Adrenal gland (tissue), 12 donors: ENCODE measurements around the gene FAM149B1. TPM values are rescaled to one million over a fixed set of nuclear protein-coding genes. Genes with fewer than 3 reads are reported as not detected.
"Not testable (repeated sequence)": the region's sequence is repeated elsewhere in the genome, so short reads cannot be mapped to it uniquely, and the experiment has no call there.

ENCODE experiments used
- DNase-seq, 7 donors: peaks; one replicate each; pipeline ENCODE4 v3.0.0-alpha.2; 2019 to 2020
- H3K27ac ChIP-seq, 5 donors: fragments of 200-600 bp; sonication (generic) in 4 of 5; 1 replicate in 3 of 5; 2 replicates in 2 of 5; pipeline versions ENCODE4 v1.5.1 to v1.8.0; 2016 to 2020; ENCODE audit warnings: mild to moderate bottlenecking in 1 of 5
- H3K27me3 ChIP-seq: fragments of 200-600 bp; 2 replicates; pipeline ENCODE4 v1.8.0; 2021
- H3K36me3 ChIP-seq, 2 donors: fragments of 200-600 bp; replicated peaks in 1 of 2; 1 replicate in 1 of 2; 2 replicates in 1 of 2; pipeline versions ENCODE4 v1.5.1 to v1.8.0; 2018 to 2022
- H3K4me1 ChIP-seq, 2 donors: fragments of 200-600 bp; replicated peaks in 1 of 2; 1 replicate in 1 of 2; 2 replicates in 1 of 2; pipeline versions ENCODE4 v1.5.1 to v1.8.0; 2018 to 2021
- H3K4me3 ChIP-seq, 4 donors: fragments of 200-600 bp; sonication (generic) in 3 of 4; one replicate each; pipeline ENCODE4 v1.5.1; 2016 to 2018
- H3K9me3 ChIP-seq, 3 donors: fragments of 200-600 bp; sonication (generic) in 1 of 3; replicated peaks in 1 of 3; 1 replicate in 2 of 3; 2 replicates in 1 of 3; pipeline versions ENCODE4 v1.5.1 to v1.8.0; 2016 to 2021
- CTCF ChIP-seq, 6 experiments: fragments of 450-650 bp in 4 of 6; fragments of 200-600 bp in 2 of 6; sonication (generic) in 1 of 6; IDR thresholded peaks; 1 replicate in 5 of 6; 2 replicates in 1 of 6; pipeline versions ENCODE4 v1.5.1 to v1.8.0; 2016 to 2021; ENCODE audit warnings: antibody characterized with exemption in 6 of 6, mild to moderate bottlenecking in 2 of 6, moderate library complexity in 1 of 6
- POLR2A ChIP-seq, 2 donors: fragments of 450-650 bp; IDR thresholded peaks; one replicate each; pipeline ENCODE4 v1.6.1; 2017; ENCODE audit warnings: antibody characterized with exemption in 2 of 2, mild to moderate bottlenecking in 2 of 2, moderate library complexity in 1 of 2
- WGBS, 4 donors: extraction: QIAGEN DNeasy Blood & Tissue Kit in 2 of 4; methylation state at CpG; one replicate each; pipeline versions ENCODE4 v1.1.5 to v1.1.7; 2013 to 2017; 5-methylcytosine and 5-hydroxymethylcytosine counted together
- intact Hi-C, 2 donors: fragments of 100-400 bp; cut with DNase I; formaldehyde crosslinking; loops; one replicate each; pipeline versions ENCODE4 v1.14.1 to v1.15.0; 2022 to 2023
- polyA plus RNA-seq, 3 donors: library from polyadenylated mRNA; stranded (reverse); fragments of 200-250 nt in 2 of 3; fragments of 350-450 nt in 1 of 3; fragmentation: Illumina TruSeq in 1 of 3; extraction: RNeasy Lipid Tissue Mini Kit (QIAGEN cat#74804) in 1 of 3; gene quantifications; one replicate each; pipeline ENCODE4 v1.2.3, GENCODE V29; 2013 to 2014
- total RNA-seq, 9 donors: library from RNA; depleted of rRNA in 4 of 9; stranded (reverse); fragments of >200 nt in 4 of 9; fragments of 120-200 nt in 1 of 9; fragmentation: NEBNext Ultra II Directional in 1 of 9; extraction: Animal tissue kit (Norgen Biotek cat#: 25700) in 1 of 9; gene quantifications; one replicate each; pipeline versions ENCODE4 v1.1.0 to v1.2.4, GENCODE V29; 2013 to 2023
- donor health status: healthy with polysubstance abuse.
- donor health status: Bipolar disorder and iron deficiency.
- donor health status: DM: yes; HTN: yes; CAD: no.
- donor health status: DM: no; HTN: no; CAD: no.
- donor health status: DM: no; HTN: no; CAD: no.
- donor health status: DM: yes; HTN: yes; CAD: no.

Gene FAM149B1
- total and polyA plus RNA-seq, 12 donors, result 10.9 to 36.7 (median 20.1) TPM

- peaks cover 0 to 10% of the 10 kb centered on the region in 2 donors for H3K36me3 ChIP-seq
- peaks cover 23 to 30% of the 10 kb centered on the region in 2 donors for H3K4me1 ChIP-seq
- peak; percentile 93 to 98 (median 97) for DNase-seq
- H3K27me3 ChIP-seq, result no peaks in the 10 kb centered on the region
- H3K9me3 ChIP-seq, result no peaks in the 10 kb centered on the region
- H3K27ac ChIP-seq, result peak within 1 kb of the TSS; percentile 83 to 99 (median 92)
- WGBS, 4 donors, result 0 to 1% (median 1%) methylated on average over 32 to 51 of the region's 51 CpGs
- TF ChIP-seq POLR2A (IDR thresholded peaks at IDR 0.05) (peak; percentile 41 to 89), CTCF (IDR thresholded peaks at IDR 0.05) (peak in 2 of 6 experiments; percentile 12 to 18)
- intact Hi-C loops, result no loop called here
- peak within 1 kb of the TSS; percentile 15 to 95 (median 72) for H3K4me3 ChIP-seq
Observed at GRCh38 chr10:73252445-73253224, 84.7 kb downstream of the FAM149B1 start, which contains the start of gene MRPS16. MRPS16 (minus strand) TSS chr10:73252644; CDS start chr10:73252482, 162 bp downstream.

GRCh38 chr10:73253225-73253555 is 85.3 kb downstream of the FAM149B1 start:
- Histone ChIP-seq H3K9me3 (no peaks in the 10 kb centered on the region), H3K4me3 (peak overlapping the region in 3 of 4 donors; percentile 53 to 95 (median 91)), H3K36me3 (peaks cover 0 to 10% of the 10 kb centered on the region in 2 donors), H3K4me1 (peaks cover 23 to 27% of the 10 kb centered on the region in 2 donors), H3K27me3 (no peaks in the 10 kb centered on the region), H3K27ac (peak overlapping the region; percentile 83 to 99 (median 92))
- TF ChIP-seq CTCF (IDR thresholded peaks at IDR 0.05) (no peak), POLR2A (IDR thresholded peaks at IDR 0.05) (no peak)
- intact Hi-C loops, result no loop called here
- no peak for DNase-seq
- 0 to 1% (median 1%) methylated on average over 4 of the region's 4 CpGs for WGBS, 4 donors

GRCh38 chr10:73258612-73259011 is 90.7 kb downstream of the FAM149B1 start:
- H3K4me3 ChIP-seq, H3K4me1 ChIP-seq, intact Hi-C loops, H3K9me3 ChIP-seq, H3K27ac ChIP-seq, DNase-seq, H3K27me3 ChIP-seq, H3K36me3 ChIP-seq: not testable (repeated sequence)
- WGBS, 4 donors, result 89 to 98% (median 93%) methylated on average over 10 of the region's 10 CpGs

- no peak for DNase-seq
- WGBS, 4 donors, result 88 to 98% (median 93%) methylated on average over 9 of the region's 9 CpGs
Observed at GRCh38 chr10:73261362-73261995, 93.6 kb downstream of the FAM149B1 start.

More at GRCh38 chr10:73261362-73261995, 93.6 kb downstream of the FAM149B1 start:
- TF ChIP-seq POLR2A (IDR thresholded peaks at IDR 0.05), result no peak
- TF ChIP-seq CTCF (IDR thresholded peaks at IDR 0.05), result no peak
- peaks cover 0 to 8% of the 10 kb centered on the region in 2 donors for H3K4me1 ChIP-seq
- H3K27me3 ChIP-seq, result no peaks in the 10 kb centered on the region
- H3K36me3 ChIP-seq, result no peaks in the 10 kb centered on the region
- no peaks in the 10 kb centered on the region for H3K9me3 ChIP-seq
- no peak overlapping the region for H3K4me3 ChIP-seq
- H3K27ac ChIP-seq, result no peak overlapping the region
- intact Hi-C loops, result loop anchor here in 1 of 2 donors (10.0 kb wide), 1 partner anchor 223 kb away; no protein-coding TSS in a partner anchor
